ENCODE data around the gene CLEC7A.

DNA sequence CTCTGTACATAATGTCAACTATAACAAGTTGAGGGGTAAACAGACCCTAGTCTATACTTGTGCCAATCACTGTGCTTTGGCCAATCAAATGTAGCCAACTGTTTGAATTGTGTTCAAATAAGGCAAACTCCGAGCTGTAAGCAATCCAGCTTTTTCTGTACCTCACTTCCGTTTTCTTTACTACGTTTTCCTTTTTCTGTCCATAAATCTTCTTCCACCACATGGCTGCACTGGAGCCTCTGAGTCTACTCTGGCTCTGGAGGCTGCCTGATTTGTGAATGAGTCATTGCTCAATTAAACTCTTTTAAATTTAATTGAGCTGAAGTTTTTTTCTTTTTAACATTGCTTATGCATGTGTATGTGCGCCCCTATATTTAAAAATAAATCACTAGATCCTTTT, 60.9 kb downstream of the CLEC7A start:
- TF ChIP-seq TAF1 (IDR thresholded peaks at IDR 0.05; ENCODE audit: borderline replicate concordance, insufficient read depth, low read length) (no peak), POLR2AphosphoS5 (IDR thresholded peaks at IDR 0.05; ENCODE audit: low read depth, low read length) (no peak), SIN3A (IDR thresholded peaks at IDR 0.05; ENCODE audit: borderline replicate concordance, insufficient read depth, low read length) (no peak)
- TF ChIP-seq, protein P1, sequence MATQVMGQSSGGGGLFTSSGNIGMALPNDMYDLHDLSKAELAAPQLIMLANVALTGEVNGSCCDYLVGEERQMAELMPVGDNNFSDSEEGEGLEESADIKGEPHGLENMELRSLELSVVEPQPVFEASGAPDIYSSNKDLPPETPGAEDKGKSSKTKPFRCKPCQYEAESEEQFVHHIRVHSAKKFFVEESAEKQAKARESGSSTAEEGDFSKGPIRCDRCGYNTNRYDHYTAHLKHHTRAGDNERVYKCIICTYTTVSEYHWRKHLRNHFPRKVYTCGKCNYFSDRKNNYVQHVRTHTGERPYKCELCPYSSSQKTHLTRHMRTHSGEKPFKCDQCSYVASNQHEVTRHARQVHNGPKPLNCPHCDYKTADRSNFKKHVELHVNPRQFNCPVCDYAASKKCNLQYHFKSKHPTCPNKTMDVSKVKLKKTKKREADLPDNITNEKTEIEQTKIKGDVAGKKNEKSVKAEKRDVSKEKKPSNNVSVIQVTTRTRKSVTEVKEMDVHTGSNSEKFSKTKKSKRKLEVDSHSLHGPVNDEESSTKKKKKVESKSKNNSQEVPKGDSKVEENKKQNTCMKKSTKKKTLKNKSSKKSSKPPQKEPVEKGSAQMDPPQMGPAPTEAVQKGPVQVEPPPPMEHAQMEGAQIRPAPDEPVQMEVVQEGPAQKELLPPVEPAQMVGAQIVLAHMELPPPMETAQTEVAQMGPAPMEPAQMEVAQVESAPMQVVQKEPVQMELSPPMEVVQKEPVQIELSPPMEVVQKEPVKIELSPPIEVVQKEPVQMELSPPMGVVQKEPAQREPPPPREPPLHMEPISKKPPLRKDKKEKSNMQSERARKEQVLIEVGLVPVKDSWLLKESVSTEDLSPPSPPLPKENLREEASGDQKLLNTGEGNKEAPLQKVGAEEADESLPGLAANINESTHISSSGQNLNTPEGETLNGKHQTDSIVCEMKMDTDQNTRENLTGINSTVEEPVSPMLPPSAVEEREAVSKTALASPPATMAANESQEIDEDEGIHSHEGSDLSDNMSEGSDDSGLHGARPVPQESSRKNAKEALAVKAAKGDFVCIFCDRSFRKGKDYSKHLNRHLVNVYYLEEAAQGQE (IDR thresholded peaks at IDR 0.05; ENCODE audit: insufficient read depth in 1 of 2, low read depth in 2 of 2, low read length in 2 of 2), result no peak

All from PFSK-1 (cell line).